ENCODE results near the gene TACO1.

TACO1 gene

DNA sequence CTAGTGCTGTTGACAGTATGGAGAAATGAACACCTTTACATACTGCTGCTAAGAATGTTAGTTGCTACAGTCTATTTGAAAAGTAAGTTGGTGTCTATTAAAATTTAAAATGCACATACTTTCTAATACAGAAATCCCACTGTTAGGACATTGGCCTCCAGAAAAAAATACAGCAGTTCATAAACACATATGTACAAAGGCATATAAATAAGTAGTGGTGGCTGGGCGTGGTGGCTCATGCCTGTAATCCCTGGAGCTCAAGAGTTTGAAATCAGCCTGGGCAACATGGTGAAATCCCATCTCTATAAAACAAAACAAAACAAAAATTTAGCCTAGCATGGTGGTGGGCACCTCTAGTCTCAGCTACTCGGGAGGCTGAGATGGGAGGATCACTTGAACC, 37.4 kb upstream of the TACO1 start:
- no peak for DNase-seq (ENCODE audit: low read depth)
- no peak overlapping the region for H3K4me3 ChIP-seq (ENCODE audit: low read depth, low read length)
- TF ChIP-seq, protein P1, sequence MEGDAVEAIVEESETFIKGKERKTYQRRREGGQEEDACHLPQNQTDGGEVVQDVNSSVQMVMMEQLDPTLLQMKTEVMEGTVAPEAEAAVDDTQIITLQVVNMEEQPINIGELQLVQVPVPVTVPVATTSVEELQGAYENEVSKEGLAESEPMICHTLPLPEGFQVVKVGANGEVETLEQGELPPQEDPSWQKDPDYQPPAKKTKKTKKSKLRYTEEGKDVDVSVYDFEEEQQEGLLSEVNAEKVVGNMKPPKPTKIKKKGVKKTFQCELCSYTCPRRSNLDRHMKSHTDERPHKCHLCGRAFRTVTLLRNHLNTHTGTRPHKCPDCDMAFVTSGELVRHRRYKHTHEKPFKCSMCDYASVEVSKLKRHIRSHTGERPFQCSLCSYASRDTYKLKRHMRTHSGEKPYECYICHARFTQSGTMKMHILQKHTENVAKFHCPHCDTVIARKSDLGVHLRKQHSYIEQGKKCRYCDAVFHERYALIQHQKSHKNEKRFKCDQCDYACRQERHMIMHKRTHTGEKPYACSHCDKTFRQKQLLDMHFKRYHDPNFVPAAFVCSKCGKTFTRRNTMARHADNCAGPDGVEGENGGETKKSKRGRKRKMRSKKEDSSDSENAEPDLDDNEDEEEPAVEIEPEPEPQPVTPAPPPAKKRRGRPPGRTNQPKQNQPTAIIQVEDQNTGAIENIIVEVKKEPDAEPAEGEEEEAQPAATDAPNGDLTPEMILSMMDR (IDR thresholded peaks at IDR 0.05; ENCODE audit: low read depth, low read length), result no peak
- TF ChIP-seq, protein P2, sequence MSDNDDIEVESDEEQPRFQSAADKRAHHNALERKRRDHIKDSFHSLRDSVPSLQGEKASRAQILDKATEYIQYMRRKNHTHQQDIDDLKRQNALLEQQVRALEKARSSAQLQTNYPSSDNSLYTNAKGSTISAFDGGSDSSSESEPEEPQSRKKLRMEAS (IDR thresholded peaks at IDR 0.05; ENCODE audit: low read depth, low read length), result no peak

DNA sequence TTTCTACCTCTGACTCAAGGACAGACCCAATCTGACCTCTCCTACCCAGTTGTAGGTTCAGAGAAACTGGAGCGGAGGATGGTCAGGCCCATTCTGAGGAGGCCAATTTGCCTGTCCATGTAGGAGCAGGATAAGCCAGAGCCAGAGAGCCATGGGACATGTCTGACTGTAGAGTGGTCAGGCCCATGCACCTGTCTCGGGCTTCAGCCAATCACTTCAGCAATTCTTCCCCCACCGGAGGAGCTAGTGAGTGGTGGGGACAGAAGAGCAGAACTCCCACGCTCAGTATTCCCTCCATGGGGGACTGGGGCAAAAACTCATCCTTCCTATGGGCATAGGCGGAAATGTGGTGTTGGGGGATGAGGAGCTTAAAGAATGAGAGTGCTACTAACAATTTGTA, 36.1 kb upstream of the TACO1 start:
- no peak overlapping the region for H3K4me3 ChIP-seq (ENCODE audit: low read depth, low read length)
- DNase-seq (ENCODE audit: low read depth), result no peak
- TF ChIP-seq POLR2A (IDR thresholded peaks at IDR 0.05; ENCODE audit: extremely low read depth, insufficient read length) (no peak), MYC (IDR thresholded peaks at IDR 0.05; ENCODE audit: low read depth, low read length) (no peak)
- TF ChIP-seq, protein P2 (IDR thresholded peaks at IDR 0.05; ENCODE audit: low read depth, low read length), result no peak
- TF ChIP-seq, protein P1 (IDR thresholded peaks at IDR 0.05; ENCODE audit: low read depth, low read length), result no peak

DNA sequence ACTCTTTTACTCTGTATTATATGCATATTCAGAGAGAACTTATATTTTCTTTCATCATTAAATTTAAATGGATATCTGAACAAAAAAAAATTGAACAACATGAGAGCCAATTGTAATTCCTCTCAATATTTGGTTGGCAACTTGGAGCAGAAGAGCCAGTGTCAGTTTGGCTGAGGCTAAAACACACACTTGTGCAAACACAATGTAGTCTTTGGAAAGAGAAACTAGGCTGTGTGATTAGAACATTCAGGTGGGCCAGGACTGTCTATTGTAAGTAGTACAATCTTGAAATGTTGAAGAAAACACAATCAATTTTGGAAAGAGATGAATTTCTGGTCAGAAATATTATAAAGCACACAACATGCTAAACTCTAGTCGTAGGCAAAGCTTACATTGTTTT, 33.5 kb upstream of the TACO1 start:
- DNase-seq (ENCODE audit: low read depth), result no peak
- TF ChIP-seq, protein P2 (IDR thresholded peaks at IDR 0.05; ENCODE audit: low read depth, low read length), result no peak
- TF ChIP-seq, protein P1 (IDR thresholded peaks at IDR 0.05; ENCODE audit: low read depth, low read length), result no peak
- no peak for TF ChIP-seq POLR2A (IDR thresholded peaks at IDR 0.05; ENCODE audit: extremely low read depth, insufficient read length)
- no peak overlapping the region for H3K4me3 ChIP-seq (ENCODE audit: low read depth, low read length)

DNA sequence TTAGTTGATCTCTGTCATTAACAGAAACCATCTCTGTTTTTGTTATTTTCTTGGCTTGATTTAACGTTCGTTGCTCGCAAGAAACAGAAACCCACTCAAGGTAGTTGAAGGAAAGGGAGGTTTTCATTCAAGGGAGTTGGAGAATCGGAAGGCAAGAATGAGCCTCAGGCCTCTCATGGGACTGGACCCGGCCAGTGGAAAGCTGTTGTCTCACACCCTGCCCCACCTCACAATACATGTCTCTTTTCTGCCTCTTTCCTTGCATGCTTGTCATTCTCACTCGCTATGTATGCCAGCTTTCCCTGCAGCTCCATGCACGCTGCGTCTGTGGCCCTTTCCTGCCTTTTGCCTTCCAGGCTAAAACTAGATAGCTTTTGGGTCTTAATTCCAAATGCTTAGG, 32.1 kb upstream of the TACO1 start:
- TF ChIP-seq MYC (IDR thresholded peaks at IDR 0.05; ENCODE audit: low read depth, low read length) (no peak), POLR2A (IDR thresholded peaks at IDR 0.05; ENCODE audit: extremely low read depth, insufficient read length) (no peak)
- TF ChIP-seq, protein P2 (IDR thresholded peaks at IDR 0.05; ENCODE audit: low read depth, low read length), result no peak
- TF ChIP-seq, protein P1 (IDR thresholded peaks at IDR 0.05; ENCODE audit: low read depth, low read length), result no peak
- no peak for DNase-seq (ENCODE audit: low read depth)
- H3K4me3 ChIP-seq (ENCODE audit: low read depth, low read length), result no peak overlapping the region

DNA sequence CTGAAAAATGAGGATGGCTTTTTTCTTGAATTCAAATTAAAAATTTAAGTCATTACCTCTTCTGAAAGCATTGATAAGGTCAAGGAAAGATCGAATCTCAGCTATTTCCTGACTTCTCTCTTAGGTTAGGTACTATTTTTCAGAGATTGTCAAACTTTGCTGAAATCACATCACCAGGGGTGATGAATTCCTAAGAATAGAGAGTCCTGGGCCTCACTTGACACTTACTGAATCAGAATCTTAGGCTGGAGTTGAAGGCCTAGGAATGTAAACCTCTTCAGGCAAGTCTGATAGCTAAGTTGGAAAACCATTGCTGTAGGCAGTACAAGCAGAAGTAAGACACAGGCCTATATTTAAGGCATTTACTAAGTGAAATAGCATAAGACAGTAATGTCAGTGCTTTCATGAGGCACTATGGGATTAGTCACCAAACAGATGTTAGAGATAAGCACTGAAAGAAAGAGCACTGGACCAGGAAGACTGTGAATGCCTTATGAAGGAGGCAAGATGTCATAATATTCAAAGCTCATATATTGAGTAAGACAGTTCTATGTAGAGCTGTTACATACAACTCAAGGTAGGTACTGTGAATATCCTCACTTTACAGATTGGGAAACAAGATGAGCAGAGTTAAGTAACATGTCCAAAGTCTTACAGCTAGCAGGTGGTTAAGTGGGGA, 28.9 kb upstream of the TACO1 start:
- H3K4me3 ChIP-seq (ENCODE audit: low read depth, low read length), result no peak overlapping the region
- peak; percentile 74 for DNase-seq (ENCODE audit: low read depth)
- TF ChIP-seq MYC (IDR thresholded peaks at IDR 0.05; ENCODE audit: low read depth, low read length) (no peak), POLR2A (IDR thresholded peaks at IDR 0.05; ENCODE audit: extremely low read depth, insufficient read length) (no peak)
- TF ChIP-seq, protein P2 (IDR thresholded peaks at IDR 0.05; ENCODE audit: low read depth, low read length), result no peak
- TF ChIP-seq, protein P1 (IDR thresholded peaks at IDR 0.05; ENCODE audit: low read depth, low read length), result no peak
